IPS-15b (cell line): Measurements from ENCODE around the gene GALM.
"Not testable (repeated sequence)": the region's sequence is repeated elsewhere in the genome, so short reads cannot be mapped to it uniquely, and the experiment has no call there.

ENCODE experiments used
- H3K27me3 ChIP-seq: one replicate; pipeline ENCODE4 v1.6.1; 2013; ENCODE audit warnings: low read length; ENCODE audit not compliant: control insufficient read depth, insufficient read depth
- H3K36me3 ChIP-seq: one replicate; pipeline ENCODE4 v1.6.1; 2013; ENCODE audit warnings: low read length; ENCODE audit not compliant: control insufficient read depth, insufficient read depth
- H3K4me1 ChIP-seq: one replicate; pipeline ENCODE4 v1.6.1; 2013; ENCODE audit warnings: mild to moderate bottlenecking, low read length; ENCODE audit not compliant: control insufficient read depth, insufficient read depth
- H3K4me3 ChIP-seq: one replicate; pipeline ENCODE4 v1.5.1; 2013; ENCODE audit warnings: low read depth, low read length
- H3K9ac ChIP-seq: one replicate; pipeline ENCODE4 v1.6.1; 2013; ENCODE audit warnings: low read depth, mild to moderate bottlenecking, low read length
- H3K9me3 ChIP-seq: one replicate; pipeline ENCODE4 v1.6.1; 2013; ENCODE audit warnings: mild to moderate bottlenecking, low read length; ENCODE audit not compliant: control insufficient read depth, insufficient read depth

Gene GALM

GRCh38 chr2:38690499-38691420, 24.8 kb downstream of the GALM start:
- Histone ChIP-seq H3K9me3 (no peaks in the 10 kb centered on the region), H3K36me3 (no peaks in the 10 kb centered on the region), H3K4me3 (no peak overlapping the region), H3K9ac (no peak overlapping the region), H3K4me1 (no peaks in the 10 kb centered on the region), H3K27me3 (no peaks in the 10 kb centered on the region)

DNA sequence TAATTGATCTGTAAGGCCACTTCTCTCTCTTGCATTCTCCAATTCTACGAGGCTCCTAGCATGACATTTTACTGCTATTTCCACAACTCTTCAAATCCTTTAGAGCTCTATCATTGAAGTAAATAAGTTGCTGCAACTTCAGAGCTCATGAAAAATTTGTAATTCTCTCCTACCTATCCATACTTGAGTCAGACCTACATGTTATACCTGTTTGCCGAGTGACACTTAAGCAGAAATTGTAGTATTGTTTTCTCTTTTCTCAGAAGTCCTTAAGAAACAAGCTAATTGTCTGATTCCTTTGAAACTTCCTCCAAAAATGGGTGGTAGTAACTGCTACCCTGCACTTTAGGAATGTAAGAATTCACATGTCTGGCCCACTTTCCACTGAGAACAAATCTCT, 26.1 kb downstream of the GALM start:
- Histone ChIP-seq H3K27me3 (no peaks in the 10 kb centered on the region), H3K9me3 (no peaks in the 10 kb centered on the region), H3K4me3 (no peak overlapping the region), H3K4me1 (no peaks in the 10 kb centered on the region), H3K9ac (no peak overlapping the region), H3K36me3 (no peaks in the 10 kb centered on the region)

- H3K9me3 ChIP-seq = no peaks in the 10 kb centered on the region
- no peaks in the 10 kb centered on the region for H3K4me1 ChIP-seq
- no peak overlapping the region for H3K4me3 ChIP-seq
- H3K27me3 ChIP-seq = no peaks in the 10 kb centered on the region
- H3K36me3 ChIP-seq = no peaks in the 10 kb centered on the region
- H3K9ac ChIP-seq = no peak overlapping the region
These were observed 26.9 kb downstream of the GALM start for GRCh38 chr2:38692636-38693318.

DNA sequence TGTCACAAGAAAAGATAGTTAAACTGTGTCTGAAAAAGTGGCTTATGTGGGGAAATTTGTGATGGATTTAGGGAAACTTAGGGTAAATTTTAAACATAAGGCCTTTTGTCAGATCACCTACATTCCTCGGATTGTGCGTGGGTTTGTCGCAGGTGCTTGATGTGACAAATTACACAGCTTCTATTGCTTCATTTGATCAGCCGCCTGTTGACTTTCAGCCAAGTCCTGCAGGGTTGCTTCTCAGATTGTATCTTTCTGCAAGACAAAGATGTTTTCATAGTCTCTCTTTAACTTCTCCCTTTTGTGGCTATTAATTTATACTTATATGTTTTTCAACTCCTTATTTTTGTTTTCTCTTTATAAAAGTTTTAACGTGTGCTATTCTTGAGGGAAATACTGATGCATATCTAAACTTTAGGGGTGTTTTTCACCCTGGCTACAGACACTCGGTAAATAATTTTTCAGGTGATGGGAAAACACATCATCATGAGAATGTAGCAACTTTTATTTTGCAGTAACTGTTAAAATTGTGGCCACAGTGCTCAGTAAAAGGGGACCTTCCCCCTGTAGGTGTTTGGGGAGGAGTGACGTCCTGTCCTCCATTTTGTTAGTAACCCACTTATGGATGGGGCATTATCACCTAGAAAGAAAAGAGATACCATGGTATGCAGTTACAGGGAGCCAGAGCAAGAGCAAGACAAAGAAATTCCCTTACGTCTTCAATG, 31.4 kb downstream of the GALM start:
- Histone ChIP-seq H3K4me3 (no peak overlapping the region), H3K36me3 (no peaks in the 10 kb centered on the region), H3K4me1 (no peaks in the 10 kb centered on the region), H3K9ac (no peak overlapping the region), H3K9me3 (no peaks in the 10 kb centered on the region), H3K27me3 (no peaks in the 10 kb centered on the region)

GRCh38 chr2:38698467-38699003, 32.6 kb downstream of the GALM start:
- no peak overlapping the region for H3K4me3 ChIP-seq
- no peaks in the 10 kb centered on the region for H3K9me3 ChIP-seq
- no peaks in the 10 kb centered on the region for H3K36me3 ChIP-seq
- H3K9ac ChIP-seq = no peak overlapping the region
- no peaks in the 10 kb centered on the region for H3K27me3 ChIP-seq
- no peaks in the 10 kb centered on the region for H3K4me1 ChIP-seq

DNA sequence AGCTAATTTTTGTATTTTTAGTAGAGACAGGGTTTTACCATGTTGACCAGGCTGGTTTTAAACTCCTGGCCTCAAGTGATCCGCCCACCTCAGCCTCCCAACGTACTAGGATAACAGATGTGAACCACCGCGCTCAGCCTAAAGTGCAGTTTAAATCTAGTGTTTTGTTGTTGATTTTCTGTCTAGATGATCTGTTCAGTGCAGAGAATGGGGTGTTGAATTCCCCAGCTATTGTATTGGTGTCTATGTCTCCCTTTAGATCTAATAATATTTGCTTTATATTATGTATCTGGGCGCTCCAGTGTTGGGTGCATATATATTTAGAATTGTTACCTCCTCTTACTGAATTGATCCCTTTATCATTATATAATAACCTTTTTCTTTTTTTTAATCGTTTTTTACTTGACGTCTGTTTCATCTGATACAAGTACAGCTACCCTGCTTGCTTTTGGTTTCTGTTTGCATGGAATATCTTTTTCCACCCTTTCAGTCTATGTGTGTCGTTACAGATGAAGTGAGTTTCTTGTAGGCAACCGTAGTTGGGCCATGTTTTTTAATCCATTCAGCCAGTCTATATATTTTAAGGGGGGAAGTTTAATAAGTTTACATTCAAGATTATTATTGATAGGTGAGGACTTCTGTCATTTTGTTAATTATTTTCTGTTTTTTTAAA, 34.3 kb downstream of the GALM start:
- Histone ChIP-seq H3K36me3 (no peaks in the 10 kb centered on the region), H3K9me3 (no peaks in the 10 kb centered on the region), H3K4me1 (no peaks in the 10 kb centered on the region), H3K4me3 (no peak overlapping the region), H3K27me3 (no peaks in the 10 kb centered on the region), H3K9ac (no peak overlapping the region)

- H3K4me3 ChIP-seq = no peak overlapping the region
These were observed 35.1 kb downstream of the GALM start for GRCh38 chr2:38700881-38701458.

DNA sequence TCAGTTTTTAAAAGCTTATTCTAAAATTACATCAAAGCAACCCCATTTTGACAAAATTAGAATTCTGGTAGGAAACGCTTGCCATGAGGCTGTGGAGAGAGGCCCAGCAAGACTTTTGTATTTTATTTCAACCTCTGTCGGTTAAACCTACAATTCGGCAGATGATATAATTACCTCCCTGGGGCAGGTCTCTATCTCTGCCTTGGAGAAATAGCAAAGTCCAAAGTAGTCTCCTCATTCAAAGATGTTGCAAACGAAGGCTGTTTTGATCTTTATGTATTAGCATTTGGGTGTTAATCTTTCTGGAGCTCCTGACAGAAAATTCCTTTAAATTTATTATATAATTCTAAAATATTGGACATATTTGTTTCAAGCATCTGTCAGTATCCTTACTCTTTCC, 35.6 kb downstream of the GALM start:
- no peaks in the 10 kb centered on the region for H3K27me3 ChIP-seq
- H3K4me3 ChIP-seq = no peak overlapping the region
- no peaks in the 10 kb centered on the region for H3K4me1 ChIP-seq
- H3K9me3 ChIP-seq = no peaks in the 10 kb centered on the region
- no peak overlapping the region for H3K9ac ChIP-seq
- H3K36me3 ChIP-seq = no peaks in the 10 kb centered on the region

More at GRCh38 chr2:38700881-38701458, 35.1 kb downstream of the GALM start:
- Histone ChIP-seq H3K9ac (no peak overlapping the region), H3K4me1 (no peaks in the 10 kb centered on the region), H3K9me3 (no peaks in the 10 kb centered on the region), H3K27me3 (no peaks in the 10 kb centered on the region), H3K36me3 (no peaks in the 10 kb centered on the region)

GRCh38 chr2:38702413-38702812, 36.5 kb downstream of the GALM start:
- no peak overlapping the region for H3K9ac ChIP-seq
- H3K9me3 ChIP-seq = no peaks in the 10 kb centered on the region
- no peaks in the 10 kb centered on the region for H3K4me1 ChIP-seq
- no peak overlapping the region for H3K4me3 ChIP-seq
- no peaks in the 10 kb centered on the region for H3K36me3 ChIP-seq
- H3K27me3 ChIP-seq = no peaks in the 10 kb centered on the region

DNA sequence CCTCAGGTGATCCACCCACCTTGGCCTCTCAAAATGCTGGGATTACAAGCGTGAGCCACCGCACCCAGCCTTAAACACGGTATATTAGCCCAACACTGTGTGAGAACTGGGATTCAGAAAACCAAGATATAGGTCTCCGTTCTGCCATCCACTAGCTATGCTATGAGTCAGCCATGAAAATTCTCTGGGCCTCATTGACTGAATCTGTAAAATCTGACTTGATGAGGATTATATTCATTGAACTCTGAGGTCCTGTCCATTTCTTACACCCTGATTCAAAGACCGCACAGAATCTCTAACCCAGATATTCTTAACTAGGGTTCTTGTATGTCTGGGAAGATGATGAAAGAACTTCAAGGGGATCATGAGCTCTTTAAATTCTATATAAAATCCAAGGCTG, 37.4 kb downstream of the GALM start:
- not testable (repeated sequence) for H3K27me3 ChIP-seq, H3K4me1 ChIP-seq

DNA sequence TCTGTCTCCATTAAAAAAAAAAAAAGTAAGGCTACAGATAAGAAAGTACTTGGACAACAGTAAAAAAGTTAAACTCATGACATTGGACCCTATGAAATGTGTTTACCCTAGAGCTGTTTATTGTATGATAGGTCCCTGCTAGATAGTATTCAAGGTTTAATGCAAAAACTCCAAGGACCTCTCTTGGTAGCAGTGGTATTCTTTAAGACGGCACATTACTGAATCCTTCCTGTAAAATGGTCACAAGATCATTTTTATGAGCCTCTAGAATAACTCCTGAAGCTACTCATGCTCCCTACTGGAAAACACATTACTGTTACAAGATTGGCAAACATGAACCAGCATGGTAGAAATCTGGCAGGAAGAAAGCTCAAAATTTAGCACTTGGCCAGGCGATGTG, 38.8 kb downstream of the GALM start:
- H3K9ac ChIP-seq = no peak overlapping the region
- H3K27me3 ChIP-seq = no peaks in the 10 kb centered on the region
- H3K4me3 ChIP-seq = no peak overlapping the region
- no peaks in the 10 kb centered on the region for H3K9me3 ChIP-seq
- no peaks in the 10 kb centered on the region for H3K4me1 ChIP-seq
- H3K36me3 ChIP-seq = no peaks in the 10 kb centered on the region

More for the DNA sequence above, 37.4 kb downstream of the GALM start:
- not testable (repeated sequence) for H3K4me3 ChIP-seq, H3K9ac ChIP-seq, H3K9me3 ChIP-seq, H3K36me3 ChIP-seq
